GM19099 (cell line): ENCODE measurements around the gene PPME1.

Experiments used
- POLR2A ChIP-seq: IDR thresholded peaks from 3 replicates; pipeline ENCODE4 v1.6.1; 2011; ENCODE audit warnings: low read depth; ENCODE audit not compliant: insufficient read length; ENCODE audit errors: extremely low read depth

The PPME1 gene

DNA sequence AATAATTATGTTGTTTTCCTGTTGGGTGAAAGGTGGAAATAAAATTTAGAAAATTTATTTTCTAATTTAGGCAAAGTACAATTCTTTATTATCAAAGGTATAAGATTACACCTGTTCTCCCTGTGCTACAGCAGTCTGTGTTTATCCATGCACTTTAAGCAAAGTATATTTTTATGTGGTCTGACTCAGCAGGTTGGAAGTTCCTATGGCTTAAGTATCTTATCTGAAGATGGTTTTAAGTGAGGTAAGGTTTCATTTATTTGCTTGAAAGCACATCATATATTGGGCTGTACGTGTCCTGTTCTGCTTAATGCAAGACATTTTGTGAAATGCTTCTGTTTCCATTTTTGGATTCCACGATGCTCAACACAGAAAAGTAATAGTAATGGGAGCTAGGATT lies 14.6 kb downstream of the PPME1 start:
- no peak for TF ChIP-seq POLR2A

DNA sequence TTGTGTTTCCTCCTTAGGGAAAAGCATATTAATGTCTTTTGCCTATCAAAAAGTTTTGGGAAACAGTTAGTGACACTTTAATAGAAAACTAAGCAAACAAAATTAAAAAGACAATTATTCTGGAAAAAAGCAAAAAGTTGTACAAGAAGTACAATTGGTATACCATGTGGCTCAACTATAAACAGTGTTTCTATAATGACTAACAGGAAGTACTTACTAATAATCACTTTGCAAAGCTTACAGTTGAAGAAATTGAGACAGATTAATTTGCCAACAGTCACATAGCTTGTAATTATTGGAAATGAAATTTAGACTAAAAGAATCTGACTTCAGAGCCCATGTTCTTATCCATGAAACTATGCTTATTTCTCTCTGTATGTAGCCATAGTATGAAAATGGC lies 24.7 kb downstream of the PPME1 start:
- no peak for TF ChIP-seq POLR2A

DNA sequence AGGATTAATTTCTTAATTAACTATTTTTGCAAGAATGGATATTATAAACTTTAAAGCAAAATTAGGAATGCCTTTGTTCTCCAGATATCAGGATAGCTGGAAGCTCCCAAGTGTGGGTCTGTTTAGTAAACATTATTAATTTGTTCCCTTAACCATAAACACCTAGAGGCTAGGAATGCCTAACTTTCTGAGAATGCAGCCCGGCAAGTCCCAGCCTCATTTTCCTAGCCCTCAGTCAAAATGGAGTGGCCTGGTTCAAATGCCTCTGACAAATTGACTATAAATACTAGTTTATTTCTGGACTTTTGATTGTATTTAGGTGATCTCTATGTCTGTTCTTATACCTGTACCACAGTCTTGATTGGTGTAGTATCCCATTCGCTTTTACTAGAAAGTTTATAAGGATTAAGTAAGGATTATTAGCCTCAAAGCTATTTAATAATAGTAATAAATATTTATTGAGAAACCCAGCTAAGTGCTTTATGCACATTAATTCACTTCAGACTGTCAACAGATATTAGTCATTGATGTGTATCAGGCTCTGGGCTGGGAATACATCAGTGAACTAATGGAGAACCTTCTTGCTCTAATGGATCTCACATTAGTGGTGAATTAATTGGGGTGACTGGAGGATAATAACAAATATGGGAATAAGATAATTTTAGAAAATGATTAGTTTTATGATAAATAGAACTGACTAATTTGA lies 25.8 kb downstream of the PPME1 start:
- TF ChIP-seq POLR2A, result no peak

DNA sequence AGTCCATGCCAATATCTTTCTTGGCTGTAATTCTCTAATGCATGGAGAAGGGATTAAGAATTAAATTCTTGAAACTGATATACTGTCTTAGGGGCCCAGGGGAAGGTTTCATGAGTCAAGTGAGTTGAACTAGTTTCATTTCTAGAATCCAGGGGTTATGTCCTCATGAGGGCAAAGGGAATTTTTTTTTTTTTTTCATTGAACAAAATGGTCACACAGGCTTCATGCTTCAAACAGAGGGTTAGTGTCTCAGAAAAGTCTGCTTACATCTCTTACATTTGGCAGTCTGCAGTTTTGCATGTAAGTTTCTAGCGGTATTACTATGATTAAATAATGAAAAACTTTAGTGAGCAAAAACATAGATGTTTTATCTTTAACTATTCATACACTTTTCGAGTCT lies 32.9 kb downstream of the PPME1 start:
- TF ChIP-seq POLR2A, result no peak

DNA sequence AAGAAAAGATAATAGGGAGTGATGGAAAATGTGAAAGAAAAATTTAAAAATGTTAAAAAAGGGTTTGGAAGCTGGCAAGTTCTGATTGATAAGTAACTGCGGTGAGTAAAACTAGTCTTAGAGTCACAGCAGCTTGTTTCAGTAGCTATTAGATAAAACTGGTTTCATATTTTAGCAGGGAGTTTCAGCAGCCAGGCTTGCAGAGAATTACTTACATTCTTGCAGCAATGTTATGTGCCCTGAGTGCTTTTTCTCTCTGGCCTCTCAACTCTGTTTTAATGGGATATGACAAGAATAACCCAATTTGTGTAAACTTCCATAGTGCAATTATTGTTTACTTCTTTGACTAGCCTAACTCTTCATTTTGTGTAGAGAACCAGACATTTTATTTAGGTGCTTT lies 33.6 kb downstream of the PPME1 start:
- no peak for TF ChIP-seq POLR2A

DNA sequence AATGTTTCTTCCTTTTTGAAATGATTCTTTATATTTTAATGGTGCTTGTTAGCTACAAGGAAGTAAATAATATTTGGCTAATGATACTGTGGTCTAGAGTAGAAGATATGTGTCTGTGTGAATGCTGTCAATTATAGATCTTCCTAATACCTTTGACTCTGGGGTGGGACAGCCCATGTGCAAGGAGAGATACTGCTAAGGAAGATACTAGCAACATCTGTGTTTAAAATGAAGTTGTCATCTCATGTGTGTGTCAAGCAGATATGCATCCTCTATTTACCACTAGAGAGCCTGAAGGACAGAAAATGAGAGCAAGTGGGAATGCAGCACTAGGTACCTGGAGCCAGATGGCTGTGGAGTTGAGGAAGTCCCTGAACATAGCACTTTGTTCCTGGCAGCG lies 34.1 kb downstream of the PPME1 start:
- no peak for TF ChIP-seq POLR2A

DNA sequence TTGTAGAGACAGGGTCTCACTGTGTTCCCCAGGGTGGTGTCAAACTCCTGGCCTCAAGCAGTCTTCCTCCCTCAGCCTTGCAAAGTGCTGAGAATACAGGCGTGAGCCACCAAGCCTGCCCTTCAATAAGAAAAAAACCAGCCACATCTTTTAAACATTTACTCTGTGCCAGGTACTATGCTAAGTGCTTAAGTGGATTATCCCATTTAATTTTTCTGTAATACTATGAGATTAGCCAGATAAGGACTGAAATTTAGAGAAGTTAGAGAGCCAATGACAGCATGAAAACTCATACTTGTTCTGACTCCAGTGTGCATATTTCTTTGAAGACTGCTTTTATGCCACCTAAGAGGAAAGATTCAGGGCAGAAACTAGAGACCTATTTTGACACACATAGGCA lies 35.7 kb downstream of the PPME1 start:
- TF ChIP-seq POLR2A, result no peak

DNA sequence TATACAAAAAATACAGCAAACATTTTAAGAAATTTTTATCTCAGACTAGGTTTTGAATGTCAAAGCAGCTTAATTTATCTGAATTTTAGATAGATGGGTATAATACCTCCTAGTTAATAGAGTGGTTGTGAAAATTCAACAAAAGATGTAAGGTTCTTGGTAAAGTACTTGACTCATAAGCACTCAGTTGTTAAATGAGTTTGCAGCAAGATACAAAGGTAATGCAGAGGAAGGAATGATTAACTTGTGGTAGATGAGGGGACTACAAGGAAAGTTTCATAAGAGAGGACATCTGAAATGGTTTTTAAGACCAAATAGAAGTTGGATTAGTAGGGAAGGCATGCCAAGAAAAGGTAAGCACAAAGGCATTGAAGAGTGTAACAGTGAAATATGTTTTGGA lies 37.4 kb downstream of the PPME1 start:
- TF ChIP-seq POLR2A, result no peak

DNA sequence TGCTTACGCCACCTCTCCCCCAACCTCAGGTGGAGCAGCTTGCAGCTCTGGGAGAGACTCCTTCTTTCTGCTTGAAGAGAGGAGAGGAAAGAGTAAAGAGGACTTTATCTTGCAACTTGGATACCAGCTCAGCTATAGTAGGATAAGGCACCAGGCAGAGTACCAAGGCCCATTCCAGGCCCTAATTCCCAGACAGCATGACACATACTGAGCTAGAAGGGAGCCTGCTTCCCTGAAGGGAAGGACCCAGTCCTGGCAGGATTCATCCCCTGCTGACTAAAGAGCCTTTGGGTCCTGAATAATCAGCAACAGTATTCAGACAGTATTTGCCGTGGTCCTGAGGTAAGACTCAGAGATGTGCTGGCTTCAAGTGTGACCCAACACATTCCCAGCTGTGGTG lies 41.4 kb downstream of the PPME1 start:
- TF ChIP-seq POLR2A, result no peak

DNA sequence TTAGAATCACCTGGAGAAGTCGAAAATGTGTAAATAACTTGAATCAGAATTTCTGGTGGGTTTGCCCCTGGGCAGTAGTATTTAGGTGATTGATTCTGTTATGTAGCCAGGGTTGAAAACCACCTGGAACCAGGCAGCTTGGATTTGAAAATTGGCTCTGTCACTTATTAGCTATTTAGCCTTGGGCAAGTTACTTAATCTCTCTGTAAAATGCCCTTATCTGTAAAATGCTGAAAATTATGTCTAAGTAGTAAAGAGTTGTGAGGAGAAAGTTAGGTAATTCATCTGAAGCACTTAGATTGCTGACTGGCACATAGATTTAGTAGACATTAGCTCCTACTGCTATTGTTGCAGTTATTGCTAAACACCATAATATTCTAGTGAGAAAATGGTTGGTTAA lies 49.3 kb downstream of the PPME1 start:
- TF ChIP-seq POLR2A, result no peak

DNA sequence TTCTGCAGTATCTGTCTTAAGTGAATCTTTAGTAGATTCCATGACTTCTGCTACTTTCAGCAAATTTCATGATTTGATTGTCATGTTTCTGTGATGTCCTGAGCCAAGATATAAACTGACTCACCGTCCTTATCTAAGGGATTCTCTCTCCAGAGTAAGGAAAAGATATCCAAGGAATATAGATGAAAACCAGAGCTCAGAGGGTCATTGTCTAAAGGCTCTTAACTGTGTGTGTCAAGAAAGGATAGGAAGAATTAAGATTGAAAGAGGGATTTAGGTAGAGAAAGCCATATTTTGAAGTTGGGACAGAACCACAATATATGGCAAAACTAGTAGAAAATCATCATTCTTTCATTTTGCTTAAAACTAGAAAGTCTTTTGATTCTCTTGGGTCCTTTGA lies 50.7 kb downstream of the PPME1 start:
- no peak for TF ChIP-seq POLR2A

DNA sequence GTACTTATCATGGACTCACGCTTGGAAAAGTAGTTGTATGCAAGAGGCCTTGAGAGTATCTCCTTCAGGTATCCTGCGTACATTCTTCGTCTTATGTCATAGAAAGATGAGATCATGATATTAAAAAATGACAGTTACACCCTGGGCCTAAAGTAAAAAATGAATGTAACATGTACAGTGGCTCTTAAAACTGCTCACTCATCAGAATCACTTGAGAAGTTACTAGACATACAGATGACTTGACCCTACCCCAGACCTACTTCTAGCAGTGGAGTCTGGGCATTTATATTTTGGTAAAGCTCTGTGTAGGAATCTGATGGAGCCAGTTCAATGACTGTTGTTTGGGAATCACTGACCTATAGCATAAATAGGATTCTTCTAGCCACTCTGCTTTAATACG lies 54.5 kb downstream of the PPME1 start:
- TF ChIP-seq POLR2A, result no peak

DNA sequence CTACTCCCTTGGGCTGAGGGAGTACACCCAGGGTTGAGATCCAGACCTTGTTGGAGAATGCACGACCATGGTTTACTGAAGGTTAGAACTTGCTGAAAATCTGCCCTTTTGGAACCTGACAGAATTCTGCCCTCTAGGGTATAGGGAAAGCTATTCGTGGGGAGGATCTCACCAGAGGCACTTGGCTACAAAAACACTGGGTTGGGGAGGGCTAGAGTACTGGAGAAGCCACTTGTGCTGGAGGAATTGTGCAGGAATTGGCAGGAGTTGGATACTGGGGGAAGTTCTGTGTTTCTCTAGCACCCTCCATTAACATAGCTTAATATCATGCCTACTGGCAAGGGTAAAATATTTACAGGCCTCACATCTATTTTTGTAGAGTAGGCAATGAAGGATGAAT lies 55.8 kb downstream of the PPME1 start:
- no peak for TF ChIP-seq POLR2A

DNA sequence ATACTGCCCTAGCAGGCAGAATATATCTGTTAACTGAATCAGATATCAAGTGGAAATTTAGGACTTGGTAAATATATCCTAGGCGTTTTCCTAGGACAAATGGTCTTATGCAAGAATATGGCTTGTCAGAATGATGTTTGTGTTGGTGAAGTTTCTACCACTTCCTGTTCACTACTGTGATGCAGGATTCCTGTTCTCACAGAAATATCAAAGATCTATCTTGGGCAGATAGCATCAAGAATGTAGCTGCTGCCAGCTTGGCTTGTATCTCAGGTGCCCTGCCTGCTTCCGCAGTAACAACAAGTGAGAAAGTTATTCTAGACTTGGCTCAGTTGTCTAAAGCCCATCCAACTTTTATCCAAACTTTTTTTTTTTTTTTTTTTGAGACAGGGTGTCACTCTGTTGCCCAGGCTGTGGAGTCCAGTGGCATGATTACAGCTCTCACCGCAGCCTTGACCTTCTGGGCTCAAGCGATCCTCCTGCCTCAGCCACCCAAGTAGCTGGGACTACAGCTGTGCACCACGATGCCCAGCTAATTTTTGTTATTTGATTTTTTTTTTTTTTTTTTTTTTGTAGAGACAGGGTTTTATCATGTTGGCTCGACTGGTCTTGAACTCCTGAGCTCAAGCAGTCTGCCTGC lies 61.3 kb downstream of the PPME1 start:
- TF ChIP-seq POLR2A, result no peak

DNA sequence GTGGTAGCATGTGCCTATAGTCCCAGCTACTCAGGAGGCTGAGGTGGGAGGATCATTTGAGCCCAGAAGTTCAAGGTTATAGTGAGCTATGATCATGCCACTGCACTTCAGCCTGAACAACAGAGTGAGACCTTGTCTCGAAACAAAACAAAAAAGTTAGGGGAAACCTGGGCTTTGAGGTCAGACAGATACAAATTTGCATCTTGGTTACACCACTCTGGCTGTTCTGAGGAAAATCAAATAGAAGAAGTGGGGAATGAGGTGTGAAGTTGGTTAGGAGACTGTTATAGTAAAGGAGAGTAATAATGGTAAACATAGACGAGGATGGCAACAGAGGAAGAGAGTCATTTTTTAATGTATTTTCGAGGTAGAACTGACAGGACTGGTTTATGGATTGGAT lies 62.6 kb downstream of the PPME1 start:
- TF ChIP-seq POLR2A, result no peak

DNA sequence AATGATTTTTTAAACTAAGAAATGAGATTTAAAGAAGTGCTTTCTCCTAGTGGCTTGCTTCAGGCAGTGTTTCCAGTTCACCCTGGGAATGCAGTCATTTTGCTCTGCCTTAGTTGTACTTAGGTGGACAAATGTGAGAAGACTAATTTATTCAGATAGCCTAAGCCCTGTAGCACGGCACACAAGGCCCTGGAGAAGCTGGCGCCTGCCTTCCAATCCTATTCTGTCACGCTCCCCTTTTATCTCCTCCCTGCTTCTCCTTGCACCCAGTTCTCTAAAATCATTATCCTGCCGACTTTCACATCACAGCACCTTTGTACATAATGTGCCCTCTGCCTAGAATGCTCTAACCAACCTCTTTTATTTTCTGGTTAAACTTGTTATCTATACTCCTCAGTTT lies 64.0 kb downstream of the PPME1 start:
- TF ChIP-seq POLR2A, result no peak

DNA sequence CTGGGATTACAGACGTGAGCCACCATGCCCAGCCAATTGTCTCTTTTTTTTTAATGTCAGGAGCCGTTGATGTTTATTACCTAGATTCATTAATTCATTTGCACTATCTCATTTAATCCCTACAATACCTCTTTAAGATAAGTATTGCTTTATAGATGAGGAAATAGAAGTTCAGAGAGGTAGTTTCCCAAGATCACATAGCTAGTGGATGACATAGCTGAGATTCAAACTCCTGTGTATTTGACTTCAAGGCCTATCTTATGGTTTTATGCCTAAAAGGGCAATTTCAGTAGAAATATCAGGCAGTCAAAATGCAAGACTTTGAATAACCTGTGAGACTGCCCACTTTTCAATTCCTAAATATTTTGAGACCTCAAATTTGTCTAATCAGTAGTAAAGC lies 66.5 kb downstream of the PPME1 start:
- no peak for TF ChIP-seq POLR2A
